ENCODE results near the gene S100A11.
A peak's percentile ranks its signal among the peaks of the same experiment; 100 is the strongest.

The S100A11 gene

GRCh38 chr1:152007047-152007446 is 29.8 kb downstream of the S100A11 start:
- H3K4me3 ChIP-seq (replicated peaks in 1 of 2; ENCODE audit: low read depth in 2 of 2, low read length in 2 of 2), result no peak overlapping the region
- no peak for TF ChIP-seq CTCF (IDR thresholded peaks at IDR 0.05; ENCODE audit: low read depth, low read length)
- DNase-seq (ENCODE audit: low read depth in 2 of 2), result no peak

- H3K4me3 ChIP-seq (replicated peaks in 1 of 2; ENCODE audit: low read depth in 2 of 2, low read length in 2 of 2), result no peak overlapping the region
- DNase-seq (ENCODE audit: low read depth in 2 of 2), result no peak
- TF ChIP-seq CTCF (IDR thresholded peaks at IDR 0.05; ENCODE audit: low read depth, low read length), result no peak
These were observed 31.4 kb downstream of the S100A11 start for GRCh38 chr1:152005360-152005912.

- H3K4me3 ChIP-seq (replicated peaks in 1 of 2; ENCODE audit: low read depth in 2 of 2, low read length in 2 of 2), result no peak overlapping the region
- no peak for TF ChIP-seq CTCF (IDR thresholded peaks at IDR 0.05; ENCODE audit: low read depth, low read length)
- DNase-seq (ENCODE audit: low read depth in 2 of 2), result no peak
These were observed 32.9 kb downstream of the S100A11 start for GRCh38 chr1:152003846-152004442.

GRCh38 chr1:152002960-152003359 is 33.8 kb downstream of the S100A11 start:
- DNase-seq (ENCODE audit: low read depth in 2 of 2), result peak in 1 of 2 donors; percentile 21

GRCh38 chr1:152001631-152002584 is 34.9 kb downstream of the S100A11 start:
- DNase-seq (ENCODE audit: low read depth in 2 of 2), result peak; percentile 97
- H3K4me3 ChIP-seq (replicated peaks in 1 of 2; ENCODE audit: low read depth in 2 of 2, low read length in 2 of 2), result no peak overlapping the region
- TF ChIP-seq CTCF (IDR thresholded peaks at IDR 0.05; ENCODE audit: low read depth, low read length), result peak; percentile 90

More at GRCh38 chr1:152002960-152003359, 33.8 kb downstream of the S100A11 start:
- H3K4me3 ChIP-seq (replicated peaks in 1 of 2; ENCODE audit: low read depth in 2 of 2, low read length in 2 of 2), result no peak overlapping the region
- TF ChIP-seq CTCF (IDR thresholded peaks at IDR 0.05; ENCODE audit: low read depth, low read length), result no peak

- no peak for DNase-seq (ENCODE audit: low read depth in 2 of 2)
- TF ChIP-seq CTCF (IDR thresholded peaks at IDR 0.05; ENCODE audit: low read depth, low read length), result no peak
- no peak overlapping the region for H3K4me3 ChIP-seq (replicated peaks in 1 of 2; ENCODE audit: low read depth in 2 of 2, low read length in 2 of 2)
These were observed 35.7 kb downstream of the S100A11 start for GRCh38 chr1:152000964-152001630.

Data from cardiac fibroblast (primary cell).